ENCODE data around the gene ANO10. TPM values are rescaled to one million over a fixed set of nuclear protein-coding genes. Genes with fewer than 3 reads are reported as not detected.
A peak's percentile ranks its signal among the peaks of the same experiment; 100 is the strongest.

The ANO10 gene
- total RNA-seq, 4 donors from 2014 or later, result 32.8 to 111 (median 54.3) TPM

DNA sequence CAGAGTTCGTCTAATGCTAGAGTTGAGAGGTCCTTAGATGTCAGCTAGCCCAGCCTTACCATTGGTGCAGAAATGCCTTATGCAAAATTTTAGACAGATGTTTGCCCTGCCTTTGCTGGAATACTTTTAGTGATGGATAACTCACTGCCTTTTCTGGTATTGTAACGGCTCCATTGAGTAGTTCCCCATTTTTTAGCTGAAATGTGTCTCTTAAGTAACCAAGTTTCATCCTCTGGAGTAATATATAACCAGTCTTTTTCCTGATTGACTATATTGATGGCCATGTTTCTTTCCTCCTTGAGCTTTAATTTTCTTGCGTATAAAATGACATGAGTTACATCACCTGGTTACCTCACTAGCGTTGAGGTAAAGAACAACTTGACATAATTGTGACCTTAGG is 290.4 kb downstream of the ANO10 start:
- H3K27ac ChIP-seq, result no peak overlapping the region
- no peaks in the 10 kb centered on the region for H3K36me3 ChIP-seq
- intact Hi-C loops (cut with DNase I; ENCODE audit: low total_unique reads), result no loop called here
- no peak overlapping the region for H3K4me3 ChIP-seq
- no peaks in the 10 kb centered on the region for H3K9me3 ChIP-seq
- TF ChIP-seq, protein P1, sequence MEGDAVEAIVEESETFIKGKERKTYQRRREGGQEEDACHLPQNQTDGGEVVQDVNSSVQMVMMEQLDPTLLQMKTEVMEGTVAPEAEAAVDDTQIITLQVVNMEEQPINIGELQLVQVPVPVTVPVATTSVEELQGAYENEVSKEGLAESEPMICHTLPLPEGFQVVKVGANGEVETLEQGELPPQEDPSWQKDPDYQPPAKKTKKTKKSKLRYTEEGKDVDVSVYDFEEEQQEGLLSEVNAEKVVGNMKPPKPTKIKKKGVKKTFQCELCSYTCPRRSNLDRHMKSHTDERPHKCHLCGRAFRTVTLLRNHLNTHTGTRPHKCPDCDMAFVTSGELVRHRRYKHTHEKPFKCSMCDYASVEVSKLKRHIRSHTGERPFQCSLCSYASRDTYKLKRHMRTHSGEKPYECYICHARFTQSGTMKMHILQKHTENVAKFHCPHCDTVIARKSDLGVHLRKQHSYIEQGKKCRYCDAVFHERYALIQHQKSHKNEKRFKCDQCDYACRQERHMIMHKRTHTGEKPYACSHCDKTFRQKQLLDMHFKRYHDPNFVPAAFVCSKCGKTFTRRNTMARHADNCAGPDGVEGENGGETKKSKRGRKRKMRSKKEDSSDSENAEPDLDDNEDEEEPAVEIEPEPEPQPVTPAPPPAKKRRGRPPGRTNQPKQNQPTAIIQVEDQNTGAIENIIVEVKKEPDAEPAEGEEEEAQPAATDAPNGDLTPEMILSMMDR (IDR thresholded peaks at IDR 0.05), result no peak
- TF ChIP-seq POLR2A (IDR thresholded peaks at IDR 0.05), result no peak
- DNase-seq, result no peak
- peaks cover 4% of the 10 kb centered on the region in 2 donors for H3K4me1 ChIP-seq
- no peaks in the 10 kb centered on the region for H3K27me3 ChIP-seq

DNA sequence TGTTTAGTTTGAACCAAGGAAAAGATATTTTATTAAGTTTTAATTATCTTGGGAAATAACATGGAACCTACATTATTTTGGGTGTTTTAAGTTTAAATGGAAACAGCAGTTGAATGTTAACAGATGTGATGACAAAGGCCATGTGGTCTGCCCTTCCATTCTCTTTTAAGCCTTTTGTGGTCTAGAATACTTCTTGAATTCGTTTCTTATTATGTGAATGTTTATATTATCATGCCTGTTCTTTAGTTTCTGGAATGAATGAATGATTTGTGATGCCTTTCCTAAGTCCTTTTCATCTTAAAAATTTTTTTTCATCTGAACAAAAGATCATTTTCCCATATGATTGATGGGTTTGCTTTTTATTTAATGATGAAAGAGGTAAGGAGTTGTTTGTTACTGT is 290.8 kb downstream of the ANO10 start:
- no peaks in the 10 kb centered on the region for H3K27me3 ChIP-seq
- intact Hi-C loops (cut with DNase I; ENCODE audit: low total_unique reads), result no loop called here
- no peak overlapping the region for H3K27ac ChIP-seq
- peaks cover 4 to 8% of the 10 kb centered on the region in 2 donors for H3K4me1 ChIP-seq
- no peaks in the 10 kb centered on the region for H3K9me3 ChIP-seq
- TF ChIP-seq POLR2A (IDR thresholded peaks at IDR 0.05), result no peak
- TF ChIP-seq, protein P1 (IDR thresholded peaks at IDR 0.05), result no peak
- no peak for DNase-seq
- no peak overlapping the region for H3K4me3 ChIP-seq
- H3K36me3 ChIP-seq, result no peaks in the 10 kb centered on the region

DNA sequence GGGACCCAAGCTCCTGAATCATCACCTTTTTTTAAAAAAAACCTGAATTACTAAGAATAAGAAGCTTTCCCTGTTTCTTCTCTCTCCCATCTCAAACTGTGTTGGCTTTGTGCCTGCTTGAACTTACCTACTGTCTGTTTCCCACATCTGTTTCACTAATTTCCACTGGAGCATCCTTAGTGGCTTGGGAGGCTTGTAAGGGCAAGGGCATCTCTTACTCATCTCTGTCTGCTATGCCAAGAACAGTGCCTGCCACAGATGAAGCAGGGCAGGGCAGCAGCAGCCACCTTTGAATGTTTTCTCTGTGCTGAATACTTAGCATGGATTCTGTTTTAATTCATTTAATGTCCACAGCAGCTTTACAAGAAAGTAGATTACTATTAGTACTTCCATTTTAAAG is 293.2 kb downstream of the ANO10 start:
- no peaks in the 10 kb centered on the region for H3K9me3 ChIP-seq
- H3K27ac ChIP-seq, result peak overlapping the region in 1 of 2 donors; percentile 76

DNA sequence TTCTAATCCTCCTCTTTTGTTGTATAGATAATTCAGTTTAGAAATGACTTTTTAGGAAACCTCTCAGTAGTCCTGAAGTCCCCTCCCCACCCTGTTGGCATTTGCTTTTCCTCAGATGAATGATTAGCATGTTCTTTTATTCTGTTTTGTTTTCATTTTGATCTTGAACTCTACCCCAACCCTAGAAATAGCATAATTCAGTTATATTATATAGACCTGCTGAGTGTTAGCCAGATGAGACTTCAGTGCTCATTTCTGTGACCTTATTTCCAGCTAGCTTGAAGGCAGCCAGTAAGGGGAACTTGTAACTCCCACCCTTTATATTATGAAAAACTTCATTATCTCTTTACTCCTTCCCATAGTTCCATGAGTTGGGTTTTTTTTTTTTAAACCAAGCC is 294.2 kb downstream of the ANO10 start:
- DNase-seq, result no peak
- Histone ChIP-seq H3K27me3 (no peaks in the 10 kb centered on the region), H3K27ac (peak overlapping the region; percentile 59 to 76), H3K36me3 (no peaks in the 10 kb centered on the region), H3K4me1 (peaks cover 4 to 9% of the 10 kb centered on the region in 2 donors), H3K9me3 (no peaks in the 10 kb centered on the region), H3K4me3 (no peak overlapping the region)
- intact Hi-C loops (cut with DNase I; ENCODE audit: low total_unique reads), result no loop called here
- no peak for TF ChIP-seq POLR2A (IDR thresholded peaks at IDR 0.05)

More for the DNA sequence above, 293.2 kb downstream of the ANO10 start:
- Histone ChIP-seq H3K4me1 (peaks cover 4 to 9% of the 10 kb centered on the region in 2 donors), H3K36me3 (no peaks in the 10 kb centered on the region), H3K4me3 (no peak overlapping the region), H3K27me3 (no peaks in the 10 kb centered on the region)
- TF ChIP-seq, protein P1 (IDR thresholded peaks at IDR 0.05), result no peak
- TF ChIP-seq POLR2A (IDR thresholded peaks at IDR 0.05), result no peak
- no peak for DNase-seq
- intact Hi-C loops (cut with DNase I; ENCODE audit: low total_unique reads), result no loop called here

DNA sequence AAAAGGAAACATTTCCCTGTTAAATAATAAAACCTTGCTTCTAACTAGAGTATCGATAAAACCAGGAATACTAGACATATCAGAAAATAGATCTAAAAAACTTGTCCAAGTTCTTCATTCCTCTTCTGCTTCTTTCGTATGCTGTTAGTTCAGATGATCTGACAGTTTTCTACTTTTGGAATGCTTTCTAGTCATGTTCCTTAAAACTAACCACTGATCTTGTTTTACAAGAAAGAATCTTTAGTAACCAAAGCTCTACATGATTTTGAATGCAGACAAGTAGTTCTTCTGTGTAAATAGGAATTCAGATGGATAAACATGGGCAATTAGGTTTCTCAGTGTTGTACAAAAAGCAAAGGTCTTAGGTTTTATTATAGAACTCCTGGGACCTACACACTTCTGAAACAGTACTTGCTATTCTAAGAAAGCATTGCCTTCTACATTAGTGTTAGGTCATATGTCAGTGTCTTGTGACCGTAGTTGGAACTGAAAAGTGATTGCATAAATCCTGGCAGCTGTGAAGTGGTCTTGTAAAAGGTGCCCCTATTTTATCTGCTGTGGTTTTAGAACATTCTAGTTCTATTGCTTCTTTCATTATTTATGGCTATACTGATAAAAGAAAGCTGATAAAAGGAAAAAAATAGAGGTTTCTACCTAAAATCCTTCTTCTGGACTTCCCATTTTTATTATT is 294.8 kb downstream of the ANO10 start:
- peak overlapping the region; percentile 59 to 76 for H3K27ac ChIP-seq
- H3K36me3 ChIP-seq, result no peaks in the 10 kb centered on the region
- no peaks in the 10 kb centered on the region for H3K27me3 ChIP-seq
- no peaks in the 10 kb centered on the region for H3K9me3 ChIP-seq
- TF ChIP-seq, protein P1 (IDR thresholded peaks at IDR 0.05), result no peak
- TF ChIP-seq POLR2A (IDR thresholded peaks at IDR 0.05), result no peak
- H3K4me3 ChIP-seq, result no peak overlapping the region
- DNase-seq, result peak in 1 of 2 donors; percentile 38
- H3K4me1 ChIP-seq, result peaks cover 4 to 9% of the 10 kb centered on the region in 2 donors
- intact Hi-C loops (cut with DNase I; ENCODE audit: low total_unique reads), result no loop called here

Measured in uterus (tissue), 4 donors.